Measurements from ENCODE around the gene PCBP3.
"Not testable (repeated sequence)": the region's sequence is repeated elsewhere in the genome, so short reads cannot be mapped to it uniquely, and the experiment has no call there.

Gene PCBP3

DNA sequence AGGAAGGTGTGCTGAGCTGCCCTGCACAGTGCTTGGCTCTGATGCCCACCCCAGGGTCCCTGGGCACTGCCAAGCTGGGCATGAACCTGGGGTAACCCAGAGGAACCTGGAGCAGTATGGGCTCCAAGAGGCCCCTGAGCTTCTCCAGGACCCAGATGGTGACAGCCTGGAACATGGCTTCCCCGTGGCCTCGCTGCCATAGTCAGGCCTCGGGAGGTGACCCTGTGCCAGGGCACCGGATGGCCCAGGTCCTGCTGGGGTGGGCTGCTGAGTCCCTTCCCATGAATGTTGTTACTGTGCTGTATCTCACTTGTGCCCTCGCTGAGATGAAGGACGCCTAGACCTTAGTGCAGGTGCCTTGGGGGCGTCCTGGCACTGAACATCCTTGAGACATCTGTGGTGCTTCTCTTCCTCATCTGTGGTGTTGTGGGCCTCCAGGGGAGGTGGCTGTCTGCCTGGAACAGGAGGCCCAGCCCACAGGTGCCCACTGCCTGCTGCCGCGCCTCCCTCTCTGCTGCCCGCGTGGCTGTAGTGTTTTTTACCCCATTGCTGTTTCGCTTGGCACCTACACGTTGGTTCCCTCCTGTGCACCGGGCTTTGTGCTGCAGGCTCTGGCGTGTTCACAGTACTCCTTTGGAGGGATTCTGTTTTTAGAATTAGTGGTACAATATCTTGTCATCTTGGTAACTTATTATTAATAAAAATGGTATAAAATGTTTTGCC is 160.3 kb downstream of the PCBP3 start:
- DNase-seq (ENCODE audit: extremely low spot score) = no peak
- ChIA-PET POLR2A (no interaction called here), CTCF (no interaction called here)
- TF ChIP-seq, protein P1, sequence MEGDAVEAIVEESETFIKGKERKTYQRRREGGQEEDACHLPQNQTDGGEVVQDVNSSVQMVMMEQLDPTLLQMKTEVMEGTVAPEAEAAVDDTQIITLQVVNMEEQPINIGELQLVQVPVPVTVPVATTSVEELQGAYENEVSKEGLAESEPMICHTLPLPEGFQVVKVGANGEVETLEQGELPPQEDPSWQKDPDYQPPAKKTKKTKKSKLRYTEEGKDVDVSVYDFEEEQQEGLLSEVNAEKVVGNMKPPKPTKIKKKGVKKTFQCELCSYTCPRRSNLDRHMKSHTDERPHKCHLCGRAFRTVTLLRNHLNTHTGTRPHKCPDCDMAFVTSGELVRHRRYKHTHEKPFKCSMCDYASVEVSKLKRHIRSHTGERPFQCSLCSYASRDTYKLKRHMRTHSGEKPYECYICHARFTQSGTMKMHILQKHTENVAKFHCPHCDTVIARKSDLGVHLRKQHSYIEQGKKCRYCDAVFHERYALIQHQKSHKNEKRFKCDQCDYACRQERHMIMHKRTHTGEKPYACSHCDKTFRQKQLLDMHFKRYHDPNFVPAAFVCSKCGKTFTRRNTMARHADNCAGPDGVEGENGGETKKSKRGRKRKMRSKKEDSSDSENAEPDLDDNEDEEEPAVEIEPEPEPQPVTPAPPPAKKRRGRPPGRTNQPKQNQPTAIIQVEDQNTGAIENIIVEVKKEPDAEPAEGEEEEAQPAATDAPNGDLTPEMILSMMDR (IDR thresholded peaks at IDR 0.05; ENCODE audit: control extremely low read depth, extremely low read depth, low read depth, missing control alignments) = no peak

DNA sequence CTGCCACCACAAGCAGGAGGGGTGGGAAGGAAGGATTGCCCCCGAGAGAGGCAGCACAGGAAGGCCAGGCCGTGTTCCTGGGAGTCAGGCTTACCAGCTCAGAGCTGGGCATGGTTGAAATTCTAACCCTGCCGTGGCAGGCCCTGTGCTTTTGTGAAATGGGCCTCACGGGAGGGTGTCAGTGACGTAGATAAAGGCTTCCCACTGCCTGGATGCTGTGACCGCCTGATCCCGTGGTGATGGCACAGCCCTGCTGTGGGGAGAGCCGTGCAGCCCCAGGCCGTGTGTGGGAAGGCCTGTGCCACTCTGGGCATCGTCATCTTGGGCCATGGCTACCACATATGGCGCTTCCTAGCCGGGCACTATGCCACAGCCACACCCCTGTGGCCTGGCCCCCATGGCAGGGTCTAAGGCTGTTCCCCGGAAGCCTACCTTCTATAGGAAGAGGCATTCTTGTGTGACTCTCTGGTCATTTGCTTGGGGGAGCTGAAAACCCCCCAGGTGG is 161.3 kb downstream of the PCBP3 start:
- TF ChIP-seq, protein P1 (IDR thresholded peaks at IDR 0.05; ENCODE audit: control extremely low read depth, extremely low read depth, low read depth, missing control alignments) = no peak
- DNase-seq (ENCODE audit: extremely low spot score) = no peak
- ChIA-PET CTCF (no interaction called here), POLR2A (no interaction called here)

DNA sequence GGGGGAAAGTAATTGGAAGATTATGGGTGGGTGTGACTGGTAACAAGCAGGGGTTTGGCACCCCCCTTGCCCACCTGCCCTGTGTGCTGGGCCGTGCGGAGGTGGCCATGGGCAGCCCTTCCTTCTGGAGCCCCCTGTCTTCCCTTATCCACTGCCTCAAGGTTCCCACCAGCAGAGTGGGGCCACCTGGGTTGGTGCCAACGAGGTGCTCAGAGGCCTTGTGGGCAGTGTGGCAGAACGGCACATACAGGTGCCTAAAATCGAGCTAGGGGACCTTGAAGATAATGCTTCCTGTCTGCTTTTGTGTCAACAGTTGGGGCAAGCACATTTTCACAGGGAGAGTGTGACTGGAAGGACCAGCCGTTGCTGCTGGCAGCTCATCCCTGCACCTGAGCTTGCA is 161.8 kb downstream of the PCBP3 start:
- ChIA-PET POLR2A (no interaction called here), CTCF (no interaction called here)
- TF ChIP-seq, protein P1 (IDR thresholded peaks at IDR 0.05; ENCODE audit: control extremely low read depth, extremely low read depth, low read depth, missing control alignments) = no peak
- no peak for DNase-seq (ENCODE audit: extremely low spot score)

DNA sequence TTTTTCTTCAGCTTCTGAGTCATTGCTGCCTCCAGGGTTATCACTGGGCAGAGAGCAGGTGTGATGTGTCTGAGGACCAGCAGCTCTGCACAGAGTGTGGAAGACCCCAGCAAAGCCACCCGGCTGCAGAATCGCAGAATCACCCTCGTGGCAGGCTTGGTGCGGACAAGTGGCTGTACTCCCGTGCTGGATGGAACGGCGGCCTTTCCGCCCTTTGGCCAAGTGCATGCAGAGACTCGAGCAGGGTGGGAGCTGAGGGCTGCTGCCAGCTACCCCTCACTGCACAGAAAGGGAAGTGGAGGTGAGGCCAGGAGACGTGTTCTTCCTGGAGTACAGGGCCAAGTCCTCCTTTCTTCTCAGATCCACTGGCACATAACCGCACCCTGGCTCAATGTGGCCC is 162.5 kb downstream of the PCBP3 start:
- ChIA-PET CTCF (no interaction called here), POLR2A (no interaction called here)
- DNase-seq (ENCODE audit: extremely low spot score) = no peak
- TF ChIP-seq, protein P1 (IDR thresholded peaks at IDR 0.05; ENCODE audit: control extremely low read depth, extremely low read depth, low read depth, missing control alignments) = no peak

DNA sequence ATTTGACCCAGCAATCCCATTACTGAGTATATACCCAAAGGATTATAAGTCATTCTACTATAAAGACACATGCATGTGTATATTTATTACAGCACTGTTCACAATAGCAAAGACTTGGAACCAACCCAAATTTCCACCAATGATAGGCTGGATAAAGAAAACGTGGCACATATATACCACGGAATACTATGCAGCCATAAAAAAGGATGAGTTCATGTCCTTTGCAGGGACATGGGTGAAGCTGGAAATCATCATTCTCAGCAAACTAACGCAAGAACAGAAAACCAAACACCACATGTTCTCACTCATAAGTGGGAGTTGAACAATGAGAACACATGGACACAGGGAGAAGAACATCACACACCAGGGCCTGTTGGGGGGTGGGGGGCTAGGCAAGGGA is 165.1 kb downstream of the PCBP3 start:
- CTCF ChIA-PET; DNase-seq (ENCODE audit: extremely low spot score); POLR2A ChIA-PET: not testable (repeated sequence)

DNA sequence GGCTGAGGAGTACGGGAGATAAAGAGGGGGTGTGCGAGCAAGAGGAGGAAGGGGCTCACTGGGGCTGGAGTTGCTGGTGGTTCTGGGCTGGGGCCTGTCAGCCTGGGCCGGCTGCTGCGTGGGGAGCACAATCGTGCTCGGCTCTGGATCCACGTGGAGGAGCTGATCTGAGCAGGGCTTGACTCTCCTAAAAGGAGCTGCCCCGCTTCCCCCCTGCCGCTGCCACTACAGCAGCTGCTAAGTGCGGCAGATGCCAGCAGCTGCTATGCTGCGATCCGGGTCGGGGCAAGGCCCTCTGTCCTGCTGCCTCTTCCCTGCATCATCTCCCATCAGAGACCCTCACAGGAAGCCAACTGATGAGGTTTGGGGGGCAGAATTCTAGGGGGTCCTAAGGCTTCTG is 165.9 kb downstream of the PCBP3 start:
- no peak for DNase-seq (ENCODE audit: extremely low spot score)
- TF ChIP-seq, protein P1 (IDR thresholded peaks at IDR 0.05; ENCODE audit: control extremely low read depth, extremely low read depth, low read depth, missing control alignments) = no peak
- ChIA-PET POLR2A (no interaction called here), CTCF (no interaction called here)

DNA sequence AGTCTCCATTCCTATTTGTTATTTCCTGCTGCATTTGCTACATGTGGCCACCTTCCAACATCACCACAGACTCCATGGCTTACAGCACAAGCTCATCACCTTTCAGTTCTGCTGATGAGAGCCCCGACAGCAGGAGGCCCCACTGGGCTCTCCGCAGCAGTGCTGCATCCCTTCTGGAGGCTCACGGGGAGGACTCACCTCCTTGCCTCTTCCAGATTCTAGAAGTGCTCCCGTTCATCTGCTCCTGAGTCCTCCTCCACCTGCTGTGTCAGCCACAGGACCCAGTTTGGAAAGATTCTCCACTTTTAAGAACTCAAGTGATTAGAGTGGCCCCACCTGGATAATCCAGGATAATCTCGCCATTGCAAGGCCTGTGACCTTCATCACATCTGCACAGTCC is 167.6 kb downstream of the PCBP3 start:
- ChIA-PET CTCF (no interaction called here), POLR2A (no interaction called here)
- TF ChIP-seq, protein P1 (IDR thresholded peaks at IDR 0.05; ENCODE audit: control extremely low read depth, extremely low read depth, low read depth, missing control alignments) = no peak
- no peak for DNase-seq (ENCODE audit: extremely low spot score)

DNA sequence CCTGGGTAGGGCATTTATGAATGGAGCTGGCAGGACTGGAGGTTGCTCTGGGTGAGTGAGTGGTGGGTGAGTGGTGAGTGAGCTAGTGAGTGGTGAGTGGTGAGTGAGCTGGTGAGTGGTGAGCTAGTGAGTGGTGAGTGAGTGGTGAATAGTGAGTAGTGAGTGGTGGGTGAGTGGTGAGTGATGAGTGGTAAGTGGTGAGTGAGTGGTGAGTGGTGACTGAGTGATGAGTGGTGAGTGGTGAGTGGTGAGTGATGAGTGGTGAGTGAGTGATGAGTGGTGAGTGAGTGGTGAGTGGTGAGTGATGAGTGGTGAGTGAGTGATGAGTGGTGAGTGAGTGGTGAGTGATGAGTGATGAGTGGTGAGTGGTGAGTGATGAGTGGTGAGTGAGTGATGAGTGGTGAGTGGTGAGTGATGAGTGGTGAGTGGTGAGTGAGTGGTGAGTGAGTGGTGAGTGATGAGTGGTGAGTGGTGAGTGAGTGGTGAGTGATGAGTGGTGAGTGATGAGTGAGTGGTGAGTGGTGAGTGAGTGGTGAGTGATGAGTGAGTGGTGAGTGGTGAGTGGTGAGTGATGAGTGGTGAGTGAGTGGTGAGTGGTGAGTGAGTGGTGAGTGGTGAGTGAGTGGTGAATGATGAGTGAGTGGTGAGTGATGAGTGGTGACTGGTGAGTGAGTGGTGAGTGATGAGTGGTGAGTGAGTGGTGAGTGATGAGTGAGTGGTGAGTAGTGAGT is 170.8 kb downstream of the PCBP3 start:
- POLR2A ChIA-PET; DNase-seq (ENCODE audit: extremely low spot score); CTCF ChIA-PET: not testable (repeated sequence)

DNA sequence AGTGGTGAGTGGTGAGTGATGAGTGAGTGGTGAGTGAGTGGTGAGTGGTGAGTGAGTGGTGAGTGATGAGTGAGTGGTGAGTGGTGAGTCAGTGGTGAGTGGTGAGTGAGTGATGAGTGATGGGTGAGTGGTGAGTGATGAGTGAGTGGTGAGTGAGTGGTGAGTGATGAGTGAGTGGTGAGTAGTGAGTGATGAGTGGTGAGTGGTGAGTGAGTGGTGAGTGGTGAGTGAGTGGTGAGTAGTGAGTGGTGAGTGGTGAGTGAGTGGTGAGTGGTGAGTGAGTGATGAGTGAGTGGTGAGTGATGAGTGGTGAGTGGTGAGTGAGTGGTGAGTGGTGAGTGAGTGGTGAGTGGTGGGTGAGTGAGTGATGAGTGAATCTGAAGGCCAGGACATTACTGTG is 172.3 kb downstream of the PCBP3 start:
- CTCF ChIA-PET = interaction anchor here (7.1 kb wide), 1 partner anchor 676 kb away, joined by 71 read pairs; no protein-coding TSS in a partner anchor
- DNase-seq (ENCODE audit: extremely low spot score); POLR2A ChIA-PET: not testable (repeated sequence)
